WTC11 (cell line): ENCODE results near the gene ZNF792. TPM values are rescaled to one million over a fixed set of nuclear protein-coding genes. Genes with fewer than 3 reads are reported as not detected.

ENCODE experiments used
- ATAC-seq: fragments of 200-7000 bp; cut with Tn5 transposase; 2 replicates; pipeline ENCODE4 v1.10.0; 2021; ENCODE audit warnings: mild to moderate bottlenecking, moderate library complexity
- CTCF ChIA-PET: fragments of 300-600 bp; sonication (Branson Sonifier 250); formaldehyde crosslinking; loops from one replicate; lab custom pipeline; 2021; ENCODE audit warnings: antibody characterized with exemption; lab: Charles Lee
- POLR2A ChIA-PET: fragments of 350-600 bp; sonication (Branson Sonifier 250); formaldehyde crosslinking; loops from one replicate; lab custom pipeline; 2021; ENCODE audit warnings: antibody characterized with exemption; lab: Charles Lee
- DNase-seq: peaks from one replicate; pipeline ENCODE4 v3.0.0; 2021; ENCODE audit warnings: low spot score
- H3K27ac Mint-ChIP-seq: 2 replicates; pipeline ENCODE4 v1.8.0; 2021; ENCODE audit warnings: mixed read lengths
- H3K27me3 Mint-ChIP-seq: 2 replicates; pipeline ENCODE4 v1.8.0; 2021; ENCODE audit warnings: low read depth, mild to moderate bottlenecking, moderate library complexity, mixed read lengths
- H3K36me3 Mint-ChIP-seq: 2 replicates; pipeline ENCODE4 v1.8.0; 2021; ENCODE audit warnings: mixed read lengths
- H3K4me1 Mint-ChIP-seq: 2 replicates; pipeline ENCODE4 v1.8.0; 2022; ENCODE audit warnings: mixed read lengths
- H3K4me3 Mint-ChIP-seq: 2 replicates; pipeline ENCODE4 v1.8.0; 2021; ENCODE audit warnings: mild to moderate bottlenecking, moderate library complexity, mixed read lengths
- H3K9me3 Mint-ChIP-seq: 2 replicates; pipeline ENCODE4 v1.8.0; 2021; ENCODE audit warnings: mixed read lengths
- ARID4B ChIP-seq: sonication (generic); formaldehyde crosslinking; IDR thresholded peaks from 2 replicates; pipeline ENCODE4 v1.8.0; 2023; ENCODE audit warnings: missing genetic modification reagents, mild to moderate bottlenecking, borderline replicate concordance
- CBFB ChIP-seq: sonication (generic); formaldehyde crosslinking; IDR thresholded peaks from 2 replicates; pipeline ENCODE4 v1.8.1; 2022; ENCODE audit warnings: mild to moderate bottlenecking, low read depth, missing genetic modification reagents
- CDX4 ChIP-seq: fragments of 250-450 bp; sonication (Bioruptor Pico); IDR thresholded peaks from 2 replicates; pipeline ENCODE4 v1.9.0; 2021; ENCODE audit warnings: moderate library complexity, mild to moderate bottlenecking, inconsistent platforms, borderline replicate concordance
- CREM ChIP-seq: sonication (generic); formaldehyde crosslinking; IDR thresholded peaks from 2 replicates; pipeline ENCODE4 v1.8.1; 2022; ENCODE audit warnings: mild to moderate bottlenecking, missing genetic modification reagents, moderate library complexity
- E2F4 ChIP-seq: sonication (generic); formaldehyde crosslinking; IDR thresholded peaks from 2 replicates; pipeline ENCODE4 v1.8.1; 2022; ENCODE audit warnings: low read depth, mild to moderate bottlenecking, moderate library complexity, missing genetic modification reagents, borderline replicate concordance
- FOXK1 ChIP-seq: sonication (generic); formaldehyde crosslinking; IDR thresholded peaks from 2 replicates; pipeline ENCODE4 v1.8.0; 2022; ENCODE audit warnings: mild to moderate bottlenecking, moderate library complexity, missing genetic modification reagents
- GABPB1 ChIP-seq: sonication (generic); formaldehyde crosslinking; IDR thresholded peaks from 2 replicates; pipeline ENCODE4 v1.8.1; 2023; ENCODE audit warnings: mild to moderate bottlenecking, missing genetic modification reagents
- IRF2 ChIP-seq: sonication (generic); formaldehyde crosslinking; IDR thresholded peaks from 2 replicates; pipeline ENCODE4 v1.8.0; 2022; ENCODE audit warnings: low read depth, missing genetic modification reagents, borderline replicate concordance
- JUN ChIP-seq: sonication (generic); formaldehyde crosslinking; IDR thresholded peaks from 2 replicates; pipeline ENCODE4 v1.8.0; 2023; ENCODE audit warnings: mild to moderate bottlenecking, missing genetic modification reagents
- NR1H2 ChIP-seq: sonication (generic); formaldehyde crosslinking; IDR thresholded peaks from 2 replicates; pipeline ENCODE4 v1.9.0; 2021; ENCODE audit warnings: mild to moderate bottlenecking, moderate library complexity, missing genetic modification reagents
- OVOL2 ChIP-seq: fragments of 250-450 bp; sonication (Bioruptor Pico); IDR thresholded peaks from 2 replicates; pipeline ENCODE4 v1.9.0; 2021; ENCODE audit warnings: mild to moderate bottlenecking, borderline replicate concordance
- USF1 ChIP-seq: sonication (generic); formaldehyde crosslinking; IDR thresholded peaks from 2 replicates; pipeline ENCODE4 v1.8.0; 2022; ENCODE audit warnings: mild to moderate bottlenecking, missing genetic modification reagents
- ZBTB21 ChIP-seq: sonication (generic); formaldehyde crosslinking; IDR thresholded peaks from 2 replicates; pipeline ENCODE4 v1.8.1; 2023; ENCODE audit warnings: mild to moderate bottlenecking, missing genetic modification reagents, borderline replicate concordance
- ZBTB43 ChIP-seq: sonication (generic); formaldehyde crosslinking; IDR thresholded peaks from 2 replicates; pipeline ENCODE4 v1.8.1; 2023; ENCODE audit warnings: mild to moderate bottlenecking, missing genetic modification reagents
- ZNF138 ChIP-seq: sonication (generic); formaldehyde crosslinking; conservative IDR thresholded peaks from 2 replicates; pipeline ENCODE4 v1.8.1; 2022; ENCODE audit warnings: mild to moderate bottlenecking, moderate library complexity, missing genetic modification reagents
- ZNF219 ChIP-seq: sonication (generic); formaldehyde crosslinking; IDR thresholded peaks from 2 replicates; pipeline ENCODE4 v1.8.0; 2023; ENCODE audit warnings: missing genetic modification reagents, mild to moderate bottlenecking, borderline replicate concordance
- ZNF263 ChIP-seq: sonication (generic); formaldehyde crosslinking; IDR thresholded peaks from 2 replicates; pipeline ENCODE4 v1.8.1; 2022; ENCODE audit warnings: low read depth, mild to moderate bottlenecking, moderate library complexity, missing genetic modification reagents
- ZNF281 ChIP-seq: sonication (generic); formaldehyde crosslinking; IDR thresholded peaks from 2 replicates; pipeline ENCODE4 v1.8.0; 2023; ENCODE audit warnings: mild to moderate bottlenecking, missing genetic modification reagents
- ZNF425 ChIP-seq: fragments of 250-450 bp; sonication (Bioruptor Pico); conservative IDR thresholded peaks from 2 replicates; pipeline ENCODE4 v1.9.0; 2021; ENCODE audit warnings: mild to moderate bottlenecking
- ZSCAN18 ChIP-seq: fragments of 250-450 bp; sonication (Bioruptor Pico); IDR thresholded peaks from 2 replicates; pipeline ENCODE4 v2.1.2; 2022; ENCODE audit warnings: mild to moderate bottlenecking, moderate library complexity
- total RNA-seq: library from RNA; stranded (reverse); gene quantifications from 3 replicates; pipeline ENCODE4 v1.2.3, GENCODE V29; 2021

ZNF792 gene
- total RNA-seq, 1 experiment from 2014 or later = 12.9 TPM

- TF ChIP-seq ARID4B = no peak
- no peak for TF ChIP-seq NR1H2 (CRISPR knock-in tag)
- TF ChIP-seq CDX4 = no peak
- no peak for TF ChIP-seq E2F4 (CRISPR knock-in tag)
- no peak for TF ChIP-seq OVOL2
These were observed 27.8 kb downstream of the ZNF792 start (continued) for GRCh38 chr19:34936184-34936583.

GRCh38 chr19:34932494-34932893 lies 31.5 kb downstream of the ZNF792 start:
- DNase-seq (no peak), ATAC-seq (no peak)
- Mint-ChIP-seq H3K27me3 (no peaks in the 10 kb centered on the region), H3K4me3 (no peak overlapping the region), H3K36me3 (peaks cover 44% of the 10 kb centered on the region), H3K9me3 (0 out of 2 replicates have a peak, but pooled peaks cover 7% of the 10 kb centered on the region), H3K27ac (no peak overlapping the region), H3K4me1 (peaks cover 4% of the 10 kb centered on the region)
- POLR2A ChIA-PET = no interaction called here
- CTCF ChIA-PET = no interaction called here
- TF ChIP-seq JUN (no peak), E2F4 (CRISPR knock-in tag) (no peak), FOXK1 (no peak), ZNF425 (CRISPR knock-in tag) (no peak), ZNF263 (CRISPR knock-in tag) (no peak), ZSCAN18 (CRISPR knock-in tag) (no peak), ZBTB43 (no peak), USF1 (no peak), NR1H2 (CRISPR knock-in tag) (no peak), CBFB (CRISPR knock-in tag) (no peak), CREM (no peak), GABPB1 (no peak), ZNF138 (CRISPR knock-in tag) (no peak), IRF2 (CRISPR knock-in tag) (no peak), ZBTB21 (CRISPR knock-in tag) (no peak), ZNF281 (CRISPR knock-in tag) (no peak), ZNF219 (CRISPR knock-in tag) (no peak)
